Suprapubic skin (tissue), 4 donors: Measurements from ENCODE around the gene PVRIG. TPM values are rescaled to one million over a fixed set of nuclear protein-coding genes. Genes with fewer than 3 reads are reported as not detected.
A peak's percentile ranks its signal among the peaks of the same experiment; 100 is the strongest.
"Not testable (repeated sequence)": the region's sequence is repeated elsewhere in the genome, so short reads cannot be mapped to it uniquely, and the experiment has no call there.

ENCODE experiments used
- DNase-seq, 2 donors: peaks; one replicate each; pipeline ENCODE4 v3.0.0-alpha.2; 2019; ENCODE audit warnings: low spot score in 2 of 2
- H3K27ac ChIP-seq: fragments of 200-600 bp; sonication (generic); one replicate; pipeline ENCODE4 v1.5.1; 2019
- H3K27me3 ChIP-seq: fragments of 200-600 bp; sonication (generic); one replicate; pipeline ENCODE4 v1.5.1; 2019
- H3K36me3 ChIP-seq: fragments of 200-600 bp; sonication (generic); one replicate; pipeline ENCODE4 v1.5.1; 2019
- H3K4me1 ChIP-seq: fragments of 200-600 bp; sonication (generic); one replicate; pipeline ENCODE4 v1.5.1; 2019
- H3K4me3 ChIP-seq: fragments of 200-600 bp; sonication (generic); one replicate; pipeline ENCODE4 v1.5.1; 2019; ENCODE audit warnings: mild to moderate bottlenecking
- H3K9me3 ChIP-seq: fragments of 200-600 bp; sonication (generic); one replicate; pipeline ENCODE4 v1.5.1; 2019
- CTCF ChIP-seq, 2 donors: fragments of 200-600 bp in 1 of 2; fragments of 450-650 bp in 1 of 2; sonication (generic) in 1 of 2; IDR thresholded peaks; one replicate each; pipeline ENCODE4 v1.5.1; 2016 to 2019; ENCODE audit warnings: antibody characterized with exemption in 2 of 2, mild to moderate bottlenecking in 1 of 2, moderate library complexity in 1 of 2
- EP300 ChIP-seq: sonication (generic); formaldehyde crosslinking; IDR thresholded peaks from one replicate; pipeline ENCODE4 v1.6.1; 2017; ENCODE audit warnings: antibody characterized with exemption
- POLR2A ChIP-seq, 2 donors: fragments of 450-650 bp; IDR thresholded peaks; one replicate each; pipeline ENCODE4 v1.6.1; 2017; ENCODE audit warnings: antibody characterized with exemption in 2 of 2, mild to moderate bottlenecking in 2 of 2, moderate library complexity in 2 of 2
- POLR2AphosphoS5 ChIP-seq, 3 donors: sonication (generic); formaldehyde crosslinking; IDR thresholded peaks; one replicate each; pipeline ENCODE4 v1.6.1; 2017; ENCODE audit warnings: antibody characterized with exemption in 3 of 3
- WGBS: methylation state at CpG from one replicate; pipeline ENCODE4 v1.1.5; 2018; 5-methylcytosine and 5-hydroxymethylcytosine counted together
- total RNA-seq, 4 donors: library from RNA; depleted of rRNA; stranded (reverse); fragments of >200 nt; gene quantifications; one replicate each; pipeline ENCODE4 v1.1.0, GENCODE V29; 2016

PVRIG gene
- total RNA-seq, 4 donors from 2014 or later, result not detected

DNA sequence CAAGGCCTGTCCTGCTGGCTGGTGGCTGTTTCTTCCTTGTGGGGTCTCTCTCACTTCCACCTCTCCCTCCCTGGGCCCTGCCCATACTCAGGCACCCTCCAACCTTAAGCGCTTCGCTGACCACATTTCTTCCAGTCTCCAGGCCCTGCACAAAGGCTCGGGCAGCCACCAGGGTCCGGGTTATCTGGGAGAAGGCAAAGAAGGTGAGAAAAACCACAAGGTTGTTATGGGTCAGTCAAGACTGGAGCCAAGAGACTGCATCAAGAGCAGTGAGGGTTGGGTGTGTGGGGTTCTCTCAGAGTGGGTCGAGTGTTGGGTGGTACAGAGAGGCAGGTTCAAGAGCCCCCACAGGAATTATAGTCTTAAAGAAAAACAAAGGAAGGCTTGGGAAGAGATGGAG lies 45.2 kb upstream of the PVRIG start:
- peak in 1 of 2 donors; percentile 61 for DNase-seq
- WGBS, result 91% methylated on average over 5 of the region's 5 CpGs
- TF ChIP-seq CTCF (IDR thresholded peaks at IDR 0.05) (no peak), POLR2AphosphoS5 (IDR thresholded peaks at IDR 0.05) (no peak), EP300 (no peak)
- no peaks in the 10 kb centered on the region for H3K36me3 ChIP-seq
- H3K4me3 ChIP-seq, result no peak overlapping the region
- H3K27me3 ChIP-seq, result peaks cover 7% of the 10 kb centered on the region
- no peak overlapping the region for H3K27ac ChIP-seq
- H3K4me1 ChIP-seq, result peaks cover 34% of the 10 kb centered on the region
- no peaks in the 10 kb centered on the region for H3K9me3 ChIP-seq

DNA sequence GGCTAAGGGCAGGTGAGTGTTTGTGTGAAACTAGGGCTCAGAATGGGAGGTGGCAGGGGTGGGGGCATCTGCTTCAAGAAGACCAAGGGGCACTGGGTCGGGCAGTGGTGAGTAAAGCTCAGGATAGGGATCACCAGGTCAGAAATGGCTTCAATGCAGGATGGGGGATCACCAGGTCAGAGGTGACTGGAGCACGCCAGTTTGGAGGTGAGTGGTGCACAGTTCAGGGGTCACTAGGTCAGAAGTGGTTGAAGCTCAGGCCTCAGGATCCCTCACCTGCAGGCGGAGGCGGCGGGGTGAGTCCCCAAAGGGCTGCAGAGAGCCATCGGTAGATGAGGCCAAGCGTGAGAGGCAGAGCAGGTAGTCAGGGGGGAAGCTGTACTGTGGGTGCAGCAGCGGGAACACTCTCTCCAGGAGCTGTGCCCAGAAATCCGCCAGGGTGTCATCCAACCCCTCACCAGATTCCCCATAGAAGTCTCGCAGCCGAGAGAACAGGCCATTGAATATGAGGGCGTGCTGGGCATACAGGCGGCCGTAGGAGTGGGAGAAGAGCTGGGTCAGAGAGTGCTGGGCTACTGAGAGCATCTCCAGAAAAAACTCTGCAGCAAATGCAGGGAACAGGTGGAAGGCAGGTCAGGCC lies 44.3 kb upstream of the PVRIG start:
- no peak overlapping the region for H3K4me3 ChIP-seq
- DNase-seq, result peak in 1 of 2 donors; percentile 74
- H3K36me3 ChIP-seq, result no peaks in the 10 kb centered on the region
- peaks cover 33% of the 10 kb centered on the region for H3K4me1 ChIP-seq
- 94% methylated on average over 14 of the region's 14 CpGs for WGBS
- H3K27ac ChIP-seq, result no peak overlapping the region
- peaks cover 7% of the 10 kb centered on the region for H3K27me3 ChIP-seq
- no peaks in the 10 kb centered on the region for H3K9me3 ChIP-seq
- TF ChIP-seq EP300, result no peak
- TF ChIP-seq CTCF (IDR thresholded peaks at IDR 0.05), result no peak
- no peak for TF ChIP-seq POLR2AphosphoS5 (IDR thresholded peaks at IDR 0.05)
- no peak for TF ChIP-seq POLR2A (IDR thresholded peaks at IDR 0.05)

- Histone ChIP-seq H3K27me3 (peaks cover 4% of the 10 kb centered on the region), H3K27ac (no peak overlapping the region), H3K4me3 (peak overlapping the region; percentile 60), H3K9me3 (no peaks in the 10 kb centered on the region), H3K4me1 (peaks cover 25% of the 10 kb centered on the region), H3K36me3 (no peaks in the 10 kb centered on the region)
- TF ChIP-seq POLR2A (IDR thresholded peaks at IDR 0.05) (no peak), CTCF (IDR thresholded peaks at IDR 0.05) (no peak), POLR2AphosphoS5 (IDR thresholded peaks at IDR 0.05) (no peak), EP300 (no peak)
- WGBS, result 54% methylated on average over 14 of the region's 14 CpGs
- DNase-seq, result peak in 1 of 2 donors; percentile 53
Measured at GRCh38 chr7:100176096-100177044, 43.4 kb upstream of the PVRIG start.

GRCh38 chr7:100177045-100178001 lies 42.4 kb upstream of the PVRIG start, which contains the start of the genes GPC2 and STAG3:
Gene GPC2 (minus strand): TSS chr7:100177381. CDS start chr7:100177199, 182 bp downstream.
Gene STAG3 (plus strand): TSS chr7:100177918. CDS start chr7:100180557, 2,639 bp downstream.
- 1% methylated on average over 22 of the region's 78 CpGs for WGBS
- H3K27ac ChIP-seq, result no peak within 1 kb of the TSS
- DNase-seq, result peak; percentile 97

GRCh38 chr7:100180084-100180483 lies 39.7 kb upstream of the PVRIG start:
- H3K36me3 ChIP-seq, H3K27ac ChIP-seq, DNase-seq, H3K27me3 ChIP-seq, H3K4me3 ChIP-seq, H3K9me3 ChIP-seq: not testable (repeated sequence)
- H3K4me1 ChIP-seq, result peaks cover 18% of the 10 kb centered on the region
- 91% methylated on average over 3 of the region's 3 CpGs for WGBS

More at GRCh38 chr7:100177045-100178001, 42.4 kb upstream of the PVRIG start, which contains the start of the genes GPC2 and STAG3:
- H3K4me1 ChIP-seq, result peaks cover 18% of the 10 kb centered on the region
- H3K4me3 ChIP-seq, result peak within 1 kb of the TSS; percentile 60
- H3K27me3 ChIP-seq, result no peaks in the 10 kb centered on the region
- H3K9me3 ChIP-seq, result no peaks in the 10 kb centered on the region
- no peaks in the 10 kb centered on the region for H3K36me3 ChIP-seq
- TF ChIP-seq CTCF (IDR thresholded peaks at IDR 0.05), result no peak
- peak in 2 of 3 donors; percentile 41 to 42 for TF ChIP-seq POLR2AphosphoS5 (IDR thresholded peaks at IDR 0.05)

DNA sequence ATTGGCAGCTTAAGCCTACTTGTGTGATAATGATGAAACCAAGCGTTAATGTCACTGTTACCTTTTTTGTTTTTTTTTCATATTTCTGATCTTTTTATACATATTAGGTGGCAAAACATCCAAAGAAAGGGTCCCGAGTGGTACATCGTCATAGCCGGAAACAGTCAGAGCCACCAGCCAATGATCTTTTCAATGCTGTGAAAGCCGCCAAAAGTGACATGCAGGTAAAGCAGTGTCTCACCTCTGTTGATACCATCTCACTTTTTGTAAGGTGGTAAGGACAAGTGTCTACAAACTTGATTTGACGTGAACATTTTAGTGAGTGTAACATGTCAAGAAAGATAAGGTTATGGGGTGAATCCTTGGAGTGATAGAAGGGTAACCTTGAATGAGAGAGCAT lies 37.1 kb upstream of the PVRIG start:
- DNase-seq, H3K27me3 ChIP-seq, H3K9me3 ChIP-seq, H3K4me1 ChIP-seq, H3K4me3 ChIP-seq, H3K27ac ChIP-seq, H3K36me3 ChIP-seq: not testable (repeated sequence)
- WGBS, result 80% methylated on average over 6 of the region's 6 CpGs

- WGBS, result 72% methylated on average over 6 of the region's 6 CpGs
- not testable (repeated sequence) for H3K36me3 ChIP-seq, H3K27ac ChIP-seq, H3K9me3 ChIP-seq, DNase-seq, H3K4me1 ChIP-seq, H3K4me3 ChIP-seq, H3K27me3 ChIP-seq
Measured at GRCh38 chr7:100183090-100183489, 36.7 kb upstream of the PVRIG start.
